Activated T-cell treated with anti-CD3 and anti-CD28 coated beads, Interleukin-2, amount 50 U/mL, for 4 hours (primary cell): ENCODE measurements around the gene LILRA6. TPM values are rescaled to one million over a fixed set of nuclear protein-coding genes. Genes with fewer than 3 reads are reported as not detected.
"Not testable (repeated sequence)": the region's sequence is repeated elsewhere in the genome, so short reads cannot be mapped to it uniquely, and the experiment has no call there.

Experiments used
- ATAC-seq, 2 donors: fragments of 200-7000 bp; cut with Tn5 transposase; one replicate each; pipeline ENCODE4 v1.10.0; 2021
- DNase-seq: peaks from one replicate; pipeline ENCODE4 v3.0.0-alpha.2; 2020
- H3K27me3 Mint-ChIP-seq: one replicate; pipeline ENCODE4 v1.8.0; 2021; ENCODE audit warnings: low read depth, mixed read lengths
- H3K36me3 Mint-ChIP-seq: one replicate; pipeline ENCODE4 v1.8.0; 2022; ENCODE audit warnings: mixed read lengths; ENCODE audit not compliant: insufficient read depth
- H3K4me1 Mint-ChIP-seq: one replicate; pipeline ENCODE4 v1.8.0; 2021; ENCODE audit warnings: low read depth, mixed read lengths
- H3K4me3 Mint-ChIP-seq: one replicate; pipeline ENCODE4 v1.8.0; 2021; ENCODE audit warnings: mild to moderate bottlenecking, moderate library complexity, mixed read lengths
- H3K9me3 Mint-ChIP-seq: one replicate; pipeline ENCODE4 v1.8.0; 2021; ENCODE audit warnings: mixed read lengths
- total RNA-seq, 3 donors: library from RNA; stranded (reverse); gene quantifications; one replicate each; pipeline ENCODE4 v1.2.1, GENCODE V29; 2021

Gene LILRA6
- total RNA-seq, 3 donors from 2014 or later: not detected

- H3K9me3 Mint-ChIP-seq: no peaks in the 10 kb centered on the region
- peaks cover 24% of the 10 kb centered on the region for H3K36me3 Mint-ChIP-seq
- no peak for DNase-seq
- peaks cover 51% of the 10 kb centered on the region for H3K4me1 Mint-ChIP-seq
- no peaks in the 10 kb centered on the region for H3K27me3 Mint-ChIP-seq
- no peak overlapping the region for H3K4me3 Mint-ChIP-seq
- no peak for ATAC-seq
Observed at GRCh38 chr19:54211235-54211634, 31.4 kb downstream of the LILRA6 start.

- H3K27me3 Mint-ChIP-seq: no peaks in the 10 kb centered on the region
- H3K4me3 Mint-ChIP-seq: peak overlapping the region; percentile 1
- peaks cover 34% of the 10 kb centered on the region for H3K36me3 Mint-ChIP-seq
- H3K9me3 Mint-ChIP-seq: no peaks in the 10 kb centered on the region
- ATAC-seq: peak in 1 of 2 donors; percentile 1
- peaks cover 64% of the 10 kb centered on the region for H3K4me1 Mint-ChIP-seq
- no peak for DNase-seq
Observed at GRCh38 chr19:54209811-54210494, 32.6 kb downstream of the LILRA6 start.

- DNase-seq (no peak), ATAC-seq (peak; percentile 1 to 7)
- Mint-ChIP-seq H3K9me3 (no peaks in the 10 kb centered on the region), H3K4me1 (peaks cover 71% of the 10 kb centered on the region), H3K36me3 (peaks cover 42% of the 10 kb centered on the region), H3K27me3 (no peaks in the 10 kb centered on the region), H3K4me3 (no peak overlapping the region)
Observed at GRCh38 chr19:54209058-54209810, 33.4 kb downstream of the LILRA6 start.

GRCh38 chr19:54208784-54209057, 33.9 kb downstream of the LILRA6 start:
- no peak for DNase-seq
- no peaks in the 10 kb centered on the region for H3K27me3 Mint-ChIP-seq
- peaks cover 45% of the 10 kb centered on the region for H3K36me3 Mint-ChIP-seq
- no peaks in the 10 kb centered on the region for H3K9me3 Mint-ChIP-seq
- peak overlapping the region; percentile 98 for H3K4me3 Mint-ChIP-seq
- H3K4me1 Mint-ChIP-seq: peaks cover 76% of the 10 kb centered on the region
- peak; percentile 3 to 5 for ATAC-seq

GRCh38 chr19:54207983-54208783, 34.4 kb downstream of the LILRA6 start:
- DNase-seq (no peak), ATAC-seq (peak; percentile 5 to 15)
- Mint-ChIP-seq H3K9me3 (no peaks in the 10 kb centered on the region), H3K27me3 (no peaks in the 10 kb centered on the region), H3K4me1 (peaks cover 81% of the 10 kb centered on the region), H3K4me3 (peak overlapping the region; percentile 98), H3K36me3 (peaks cover 51% of the 10 kb centered on the region)

GRCh38 chr19:54207676-54207982, 35.0 kb downstream of the LILRA6 start:
- no peaks in the 10 kb centered on the region for H3K9me3 Mint-ChIP-seq
- DNase-seq (no peak), ATAC-seq (peak; percentile 4 to 7)
- H3K27me3 Mint-ChIP-seq: no peaks in the 10 kb centered on the region
- H3K4me3 Mint-ChIP-seq: peak overlapping the region; percentile 98
- H3K4me1 Mint-ChIP-seq: peaks cover 86% of the 10 kb centered on the region
- H3K36me3 Mint-ChIP-seq: peaks cover 56% of the 10 kb centered on the region

GRCh38 chr19:54207193-54207592, 35.4 kb downstream of the LILRA6 start:
- H3K27me3 Mint-ChIP-seq, DNase-seq, H3K9me3 Mint-ChIP-seq, ATAC-seq: not testable (repeated sequence)
- Mint-ChIP-seq H3K4me1 (peaks cover 91% of the 10 kb centered on the region), H3K36me3 (peaks cover 61% of the 10 kb centered on the region), H3K4me3 (peak overlapping the region; percentile 98)

GRCh38 chr19:54206831-54207177, 35.8 kb downstream of the LILRA6 start:
- ATAC-seq (no peak), DNase-seq (no peak)
- no peaks in the 10 kb centered on the region for H3K27me3 Mint-ChIP-seq
- peaks cover 64% of the 10 kb centered on the region for H3K36me3 Mint-ChIP-seq
- H3K9me3 Mint-ChIP-seq: no peaks in the 10 kb centered on the region
- peak overlapping the region; percentile 98 for H3K4me3 Mint-ChIP-seq
- peaks cover 95% of the 10 kb centered on the region for H3K4me1 Mint-ChIP-seq

- DNase-seq (no peak), ATAC-seq (no peak)
- peaks cover 70% of the 10 kb centered on the region for H3K36me3 Mint-ChIP-seq
- H3K4me1 Mint-ChIP-seq: peaks cover 95% of the 10 kb centered on the region
- no peaks in the 10 kb centered on the region for H3K9me3 Mint-ChIP-seq
- H3K4me3 Mint-ChIP-seq: peak overlapping the region; percentile 98
- no peaks in the 10 kb centered on the region for H3K27me3 Mint-ChIP-seq
Observed at GRCh38 chr19:54206030-54206830, 36.4 kb downstream of the LILRA6 start.

- H3K4me3 Mint-ChIP-seq: peak overlapping the region; percentile 98
- DNase-seq: no peak
- H3K27me3 Mint-ChIP-seq: no peaks in the 10 kb centered on the region
- no peak for ATAC-seq
- H3K4me1 Mint-ChIP-seq: peaks cover 87% of the 10 kb centered on the region
- peaks cover 76% of the 10 kb centered on the region for H3K36me3 Mint-ChIP-seq
- H3K9me3 Mint-ChIP-seq: no peaks in the 10 kb centered on the region
Observed at GRCh38 chr19:54204767-54205468, 37.7 kb downstream of the LILRA6 start.

- H3K4me1 Mint-ChIP-seq: peaks cover 73% of the 10 kb centered on the region
- peak overlapping the region; percentile 98 for H3K4me3 Mint-ChIP-seq
- H3K27me3 Mint-ChIP-seq: no peaks in the 10 kb centered on the region
- no peak for ATAC-seq
- H3K36me3 Mint-ChIP-seq: peaks cover 71% of the 10 kb centered on the region
- DNase-seq: no peak
- H3K9me3 Mint-ChIP-seq: no peaks in the 10 kb centered on the region
Observed at GRCh38 chr19:54203151-54203611, 39.4 kb downstream of the LILRA6 start.

- Mint-ChIP-seq H3K4me1 (peaks cover 61% of the 10 kb centered on the region), H3K27me3 (no peaks in the 10 kb centered on the region), H3K36me3 (peaks cover 62% of the 10 kb centered on the region), H3K4me3 (peak overlapping the region; percentile 98), H3K9me3 (no peaks in the 10 kb centered on the region)
- no peak for ATAC-seq
- DNase-seq: no peak
Observed at GRCh38 chr19:54201980-54202379, 40.6 kb downstream of the LILRA6 start.

GRCh38 chr19:54201172-54201701, 41.4 kb downstream of the LILRA6 start:
- peaks cover 54% of the 10 kb centered on the region for H3K4me1 Mint-ChIP-seq
- no peaks in the 10 kb centered on the region for H3K9me3 Mint-ChIP-seq
- H3K4me3 Mint-ChIP-seq: peak overlapping the region; percentile 98
- H3K27me3 Mint-ChIP-seq: no peaks in the 10 kb centered on the region
- DNase-seq (no peak), ATAC-seq (no peak)
- peaks cover 54% of the 10 kb centered on the region for H3K36me3 Mint-ChIP-seq
